IMR-90 (cell line): ENCODE measurements around the gene ARMC8. TPM values are rescaled to one million over a fixed set of nuclear protein-coding genes. Genes with fewer than 3 reads are reported as not detected.

Experiments used
- ATAC-seq: fragments of 200-7000 bp; cut with Tn5 transposase; 2 replicates; pipeline ENCODE4 v1.9.1; 2020; ENCODE audit warnings: low read depth, mild to moderate bottlenecking, moderate library complexity
- BruUV-seq: library from RNA; stranded (reverse); fragments of 400-500 nt; replicated peaks from 2 replicates; lab custom pipeline; 2021; lab: Mats Ljungman, UMichigan
- CTCF ChIA-PET: fragments of 300-600 bp; formaldehyde crosslinking; extraction: SDS; loops from one replicate; lab custom pipeline; 2021; ENCODE audit warnings: antibody characterized with exemption; lab: Yijun Ruan, JAX
- POLR2A ChIA-PET: fragments of 300-600 bp; sonication (Branson Sonifier 250); formaldehyde crosslinking; loops from one replicate; lab custom pipeline; 2022; ENCODE audit warnings: antibody characterized with exemption; ENCODE audit not compliant: unreplicated experiment; lab: Charles Lee
- DNase-seq: peaks from one replicate; pipeline ENCODE4 v3.0.0; 2013
- H2AFZ ChIP-seq: replicated peaks from 2 replicates; pipeline ENCODE3; 2013; ENCODE audit warnings: low read length, mild to moderate bottlenecking; ENCODE audit not compliant: poor library complexity
- H2AK5ac ChIP-seq: 2 replicates; pipeline ENCODE4 v1.6.1; 2013; ENCODE audit warnings: low read depth, low read length, inconsistent platforms
- H2AK9ac ChIP-seq: replicated peaks from 2 replicates; pipeline ENCODE3; 2013; ENCODE audit warnings: mild to moderate bottlenecking, low read depth, low read length, moderate library complexity; ENCODE audit not compliant: poor library complexity
- H2BK120ac ChIP-seq: 2 replicates; pipeline ENCODE4 v1.6.1; 2013; ENCODE audit warnings: low read depth, low read length, inconsistent platforms
- H2BK15ac ChIP-seq: 3 replicates; pipeline ENCODE4 v1.6.1; 2013; ENCODE audit warnings: low read depth, low read length, inconsistent platforms
- H2BK20ac ChIP-seq: 2 replicates; pipeline ENCODE4 v1.6.1; 2013; ENCODE audit warnings: low read depth, mild to moderate bottlenecking, inconsistent platforms, low read length, moderate library complexity
- H2BK5ac ChIP-seq: 2 replicates; pipeline ENCODE4 v1.6.1; 2013; ENCODE audit warnings: mild to moderate bottlenecking, low read depth, low read length, inconsistent platforms; ENCODE audit not compliant: poor library complexity, severe bottlenecking
- H3K14ac ChIP-seq: replicated peaks from 2 replicates; pipeline ENCODE4 v1.6.1; 2013; ENCODE audit warnings: low read depth, low read length, inconsistent platforms
- H3K18ac ChIP-seq: 2 replicates; pipeline ENCODE4 v1.6.1; 2013; ENCODE audit warnings: low read depth, low read length, control low read depth
- H3K23ac ChIP-seq: 2 replicates; pipeline ENCODE4 v1.6.1; 2013; ENCODE audit warnings: low read depth, low read length, inconsistent platforms
- H3K27ac ChIP-seq: 2 replicates; pipeline ENCODE4 v1.5.1; 2013; ENCODE audit warnings: mild to moderate bottlenecking, control low read depth, low read length; ENCODE audit not compliant: insufficient read depth
- H3K27me3 ChIP-seq: 2 replicates; pipeline ENCODE4 v1.6.1; 2013; ENCODE audit warnings: low read length; ENCODE audit not compliant: control insufficient read depth, insufficient read depth
- H3K36me3 ChIP-seq: 2 replicates; pipeline ENCODE4 v1.6.1; 2013; ENCODE audit warnings: low read length, mixed read lengths; ENCODE audit not compliant: control insufficient read depth, insufficient read depth
- H3K4ac ChIP-seq: 2 replicates; pipeline ENCODE4 v1.6.1; 2013; ENCODE audit warnings: low read depth, low read length, inconsistent platforms
- H3K4me1 ChIP-seq: 2 replicates; pipeline ENCODE4 v1.6.1; 2013; ENCODE audit warnings: low read length, mixed read lengths; ENCODE audit not compliant: control insufficient read depth, insufficient read depth
- H3K4me2 ChIP-seq: 2 replicates; pipeline ENCODE4 v1.6.1; 2013; ENCODE audit warnings: low read depth, mild to moderate bottlenecking, control low read depth, low read length, moderate library complexity
- H3K4me3 ChIP-seq: 2 replicates; pipeline ENCODE4 v1.5.1; 2013; ENCODE audit warnings: low read depth, mild to moderate bottlenecking, control low read depth, low read length, moderate library complexity; ENCODE audit not compliant: insufficient read depth
- H3K56ac ChIP-seq: 2 replicates; pipeline ENCODE4 v1.6.1; 2013; ENCODE audit warnings: low read length, inconsistent platforms; ENCODE audit not compliant: insufficient read depth; ENCODE audit errors: extremely low read depth
- H3K79me1 ChIP-seq, 2 experiments: 2 replicates each; pipeline ENCODE4 v1.6.1; 2013; ENCODE audit warnings: low read length in 2 of 2, inconsistent platforms in 1 of 2, low read depth in 1 of 2
- H3K9ac ChIP-seq: 2 replicates; pipeline ENCODE4 v1.6.1; 2013; ENCODE audit warnings: low read depth, low read length, control low read depth
- H3K9me1 ChIP-seq: 2 replicates; pipeline ENCODE4 v1.6.1; 2013; ENCODE audit warnings: low read length, inconsistent platforms; ENCODE audit not compliant: insufficient read depth
- H3K9me3 ChIP-seq: 2 replicates; pipeline ENCODE4 v1.6.1; 2013; ENCODE audit warnings: low read length; ENCODE audit not compliant: control insufficient read depth, insufficient read depth
- H4K20me1 ChIP-seq: 2 replicates; pipeline ENCODE4 v1.6.1; 2013; ENCODE audit warnings: low read length, inconsistent platforms; ENCODE audit not compliant: insufficient read depth
- H4K5ac ChIP-seq: 2 replicates; pipeline ENCODE4 v1.6.1; 2013; ENCODE audit warnings: mild to moderate bottlenecking, low read depth, low read length, control low read depth
- H4K8ac ChIP-seq, 2 experiments: 2 replicates each; pipeline ENCODE4 v1.6.1; 2013; ENCODE audit warnings: low read depth in 2 of 2, low read length in 2 of 2, control low read depth in 1 of 2, inconsistent platforms in 1 of 2
- H4K91ac ChIP-seq: 2 replicates; pipeline ENCODE4 v1.6.1; 2013; ENCODE audit warnings: low read depth, low read length, inconsistent platforms; ENCODE audit not compliant: insufficient read depth
- BHLHE40 ChIP-seq: fragments of 150-350 bp; IDR thresholded peaks from 2 replicates; pipeline ENCODE4 v1.6.1; 2016; ENCODE audit warnings: mild to moderate bottlenecking, low read depth, low read length
- CEBPB ChIP-seq: IDR thresholded peaks from 2 replicates; pipeline ENCODE4 v1.6.1; 2012; ENCODE audit warnings: low read depth, low read length, improper control_type of control experiment
- CHD1 ChIP-seq: IDR thresholded peaks from 2 replicates; pipeline ENCODE4 v1.6.1; 2012; ENCODE audit warnings: low read depth, low read length, improper control_type of control experiment
- ELK1 ChIP-seq: fragments of 150-350 bp; IDR thresholded peaks from 2 replicates; pipeline ENCODE4 v1.6.1; 2016; ENCODE audit warnings: low read depth, mild to moderate bottlenecking, low read length, moderate library complexity, borderline replicate concordance
- MAFK ChIP-seq: IDR thresholded peaks from 2 replicates; pipeline ENCODE4 v1.6.1; 2012; ENCODE audit warnings: low read depth, low read length, improper control_type of control experiment
- MAZ ChIP-seq: IDR thresholded peaks from 2 replicates; pipeline ENCODE4 v1.6.1; 2012; ENCODE audit warnings: low read depth, mild to moderate bottlenecking, low read length, improper control_type of control experiment, moderate library complexity, borderline replicate concordance
- NFE2L2 ChIP-seq: fragments of 150-350 bp; IDR thresholded peaks from 2 replicates; pipeline ENCODE4 v1.6.1; 2016; ENCODE audit warnings: low read depth, mild to moderate bottlenecking, low read length
- RAD21 ChIP-seq: IDR thresholded peaks from 2 replicates; pipeline ENCODE4 v1.6.1; 2012; ENCODE audit warnings: low read length, improper control_type of control experiment
- RCOR1 ChIP-seq: IDR thresholded peaks from 2 replicates; pipeline ENCODE4 v1.6.1; 2012; ENCODE audit warnings: mild to moderate bottlenecking, low read length, improper control_type of control experiment; ENCODE audit not compliant: insufficient replicate concordance
- RFX5 ChIP-seq: IDR thresholded peaks from 2 replicates; pipeline ENCODE4 v1.8.0; 2012; ENCODE audit warnings: low read depth, mild to moderate bottlenecking, low read length, moderate library complexity
- SMC3 ChIP-seq: fragments of 150-350 bp; IDR thresholded peaks from 2 replicates; pipeline ENCODE4 v1.6.1; 2016; ENCODE audit warnings: low read depth, mild to moderate bottlenecking, antibody characterized with exemption, low read length, moderate library complexity
- USF2 ChIP-seq: fragments of 150-350 bp; IDR thresholded peaks from 2 replicates; pipeline ENCODE4 v1.6.1; 2017; ENCODE audit warnings: mild to moderate bottlenecking, antibody characterized with exemption, low read length, low read depth
- WGBS, 2 experiments: methylation state at CpG; one replicate each; pipeline versions ENCODE4 v1.1.5 to v1.1.7; 2013; ENCODE audit warnings: missing lambda C conversion rate in 2 of 2; ENCODE audit not compliant: insufficient read length in 1 of 2; ENCODE audit errors: extremely low coverage in 2 of 2; 5-methylcytosine and 5-hydroxymethylcytosine counted together
- dilution Hi-C: fragments of 300-500 bp; cut with HindIII; formaldehyde crosslinking; loops from one replicate; pipeline ENCODE4 v1.14.3; 2018; ENCODE audit warnings: low sequenced_read_pairs; ENCODE audit not compliant: unreplicated experiment
- in situ Hi-C: fragments of 300-500 bp; cut with MboI; formaldehyde crosslinking; loops from 3 replicates; pipeline ENCODE4 v1.14.3; 2019; ENCODE audit warnings: low sequenced_read_pairs, inconsistent platforms, mixed read lengths
- intact Hi-C: fragments of 100-400 bp; cut with micrococcal nuclease; formaldehyde crosslinking; loops from 2 replicates; pipeline ENCODE4 v1.10.0; 2022
- polyA plus RNA-seq, 3 experiments: library from polyadenylated mRNA; depleted of rRNA; stranded (reverse); fragments of >200 nt; gene quantifications; 2 replicates each; pipeline ENCODE4 v1.2.3, GENCODE V29; 2012; ENCODE audit warnings: low replicate concordance in 1 of 3
- total RNA-seq: library from RNA; depleted of rRNA; stranded (reverse); fragments of >200 nt; gene quantifications from 2 replicates; pipeline ENCODE4 v1.2.3, GENCODE V29; 2012

Gene ARMC8
- total and polyA plus RNA-seq, 2 of the 4 experiments (the other 2 are of a cell fraction), result 39.1 to 75.1 TPM

DNA sequence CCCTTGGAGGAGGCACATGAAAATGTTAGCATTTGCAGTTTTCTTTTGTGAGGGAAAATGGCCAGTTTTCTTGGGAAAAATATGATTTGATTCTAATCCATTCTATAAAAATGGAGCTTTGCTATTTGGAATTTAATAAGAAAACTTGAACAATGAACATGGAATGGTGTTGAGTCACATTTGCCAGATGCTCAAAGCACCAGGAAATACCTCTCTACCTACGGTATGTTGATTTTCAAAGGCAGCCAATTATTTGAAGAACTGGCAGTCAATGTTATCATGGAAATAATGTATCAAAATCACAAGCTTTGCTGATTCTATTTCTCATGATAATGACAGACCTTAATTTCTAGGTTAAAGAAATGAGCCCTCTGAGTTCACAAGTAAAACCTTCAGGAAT is 127.7 kb downstream of the ARMC8 start:
- Histone ChIP-seq H3K56ac (no peak overlapping the region), H3K9ac (no peak overlapping the region), H3K9me3 (peaks cover 2% of the 10 kb centered on the region), H3K14ac (no peak overlapping the region), H3K27ac (no peak overlapping the region), H3K27me3 (peaks cover 9% of the 10 kb centered on the region), H2BK15ac (no peak overlapping the region), H2BK120ac (no peak overlapping the region), H4K91ac (no peak overlapping the region), H2BK5ac (no peak overlapping the region), H3K36me3 (no peaks in the 10 kb centered on the region), H3K79me1 (no peaks in the 10 kb centered on the region), H3K9me1 (no peaks in the 10 kb centered on the region), H2AK9ac (no peak overlapping the region), H3K4me3 (no peak overlapping the region), H4K20me1 (no peaks in the 10 kb centered on the region), H2AK5ac (no peak overlapping the region), H2AFZ (no peak overlapping the region), H4K5ac (no peak overlapping the region), H4K8ac (no peak overlapping the region), H2BK20ac (no peak overlapping the region), H3K18ac (no peak overlapping the region), H3K23ac (no peak overlapping the region), H3K4me2 (no peak overlapping the region), H3K4me1 (no peaks in the 10 kb centered on the region), H3K4ac (no peak overlapping the region)
- ChIA-PET POLR2A (interaction anchor here (0.6 kb wide), 1 partner anchor 20 kb away, joined by 6 read pairs; no protein-coding TSS in a partner anchor), CTCF (interaction anchor here (1.0 kb wide), 1 partner anchor 22 kb away, joined by 4 read pairs; no protein-coding TSS in a partner anchor)
- in situ Hi-C loops (no loop called here), dilution Hi-C loops (no loop called here), intact Hi-C loops (no loop called here)
- ATAC-seq (no peak), DNase-seq (peak; percentile 31)
- no peak for TF ChIP-seq CHD1
- TF ChIP-seq CEBPB, result no peak
- TF ChIP-seq SMC3, result no peak
- TF ChIP-seq MAFK, result no peak
- no peak for TF ChIP-seq ELK1
- TF ChIP-seq MAZ, result no peak
- no peak for TF ChIP-seq BHLHE40
- no peak for TF ChIP-seq RAD21
- no peak for TF ChIP-seq USF2
- TF ChIP-seq RFX5, result no peak
- no peak for TF ChIP-seq NFE2L2
- TF ChIP-seq RCOR1, result no peak
- no CpG with 5 or more reads among the region's 1 CpG for WGBS, 2 experiments
- no TSS peak for BruUV-seq
